ENCODE results near the gene CYGB.
"Not testable (repeated sequence)": the region's sequence is repeated elsewhere in the genome, so short reads cannot be mapped to it uniquely, and the experiment has no call there.

The CYGB gene

DNA sequence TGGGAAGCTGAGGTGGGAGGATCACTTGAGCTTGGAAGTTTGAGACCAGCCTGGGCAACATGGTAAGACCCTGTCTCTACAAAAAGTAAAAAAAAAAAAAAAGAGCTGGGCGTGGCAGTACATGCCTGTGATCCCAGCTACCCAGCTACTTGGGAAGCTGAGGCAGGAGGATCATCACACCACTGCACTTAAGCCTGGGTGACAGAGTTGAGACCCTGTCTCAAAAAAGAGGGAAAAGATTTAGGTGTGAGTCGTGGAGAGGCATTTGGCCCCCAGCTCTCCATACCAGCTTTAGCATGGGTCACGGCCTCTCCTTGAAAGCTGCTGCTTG is 29.1 kb upstream of the CYGB start:
- Histone ChIP-seq H3K36me3 (ENCODE audit: control insufficient read depth, insufficient read depth, low read length) (peaks cover 9% of the 10 kb centered on the region), H3K4me3 (replicated peaks; ENCODE audit: low read depth, low read length) (no peak overlapping the region), H3K27me3 (replicated peaks; ENCODE audit: control insufficient read depth, insufficient read depth, low read length) (no peaks in the 10 kb centered on the region)
- TF ChIP-seq CTCF (IDR thresholded peaks at IDR 0.05; ENCODE audit: insufficient read depth, low read length, poor library complexity, severe bottlenecking), result no peak
- DNase-seq (ENCODE audit: extremely low read depth, insufficient read length), result no peak

DNA sequence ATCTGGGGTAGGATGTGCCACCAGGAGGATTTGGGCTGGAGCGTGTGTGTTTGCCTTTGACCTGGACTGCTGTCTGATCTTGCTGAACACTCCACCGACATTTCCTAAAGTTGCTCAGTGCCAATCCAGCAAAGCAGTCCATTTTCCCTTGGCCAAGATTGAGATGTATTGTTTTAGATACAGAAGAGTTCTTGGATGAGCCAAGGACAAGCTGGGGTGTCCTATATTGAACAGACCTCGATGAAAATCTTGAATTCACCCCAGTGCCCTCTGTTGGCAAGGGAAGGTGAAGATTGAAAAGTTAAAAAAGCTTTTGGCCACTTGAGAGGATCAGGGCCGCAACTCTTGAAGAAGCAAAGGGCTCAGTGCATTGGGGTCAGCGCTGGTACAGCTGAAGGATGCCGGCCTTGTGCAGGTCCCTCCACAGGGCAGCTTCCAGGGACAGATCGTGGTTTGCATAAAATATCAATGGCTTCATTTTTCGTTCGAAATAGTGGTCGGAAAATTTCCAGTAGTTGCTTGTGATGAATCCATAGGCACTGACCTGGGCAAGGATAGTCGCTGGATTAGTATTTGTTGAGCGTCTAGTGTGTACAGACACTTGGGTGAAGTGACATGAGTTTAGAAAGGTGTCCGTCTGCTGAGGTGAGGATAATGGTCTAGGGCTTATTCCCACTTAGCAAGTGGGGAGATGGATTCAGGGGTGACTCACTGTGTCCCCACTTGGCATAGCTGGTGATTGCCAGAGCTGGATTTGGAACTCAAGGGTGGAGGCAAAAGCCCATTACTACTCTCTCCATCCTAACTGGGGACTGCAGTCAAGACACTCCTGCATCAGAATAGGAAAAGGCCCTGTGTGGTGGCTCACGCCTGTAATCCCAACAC is 28.5 kb upstream of the CYGB start:
- TF ChIP-seq CTCF (IDR thresholded peaks at IDR 0.05; ENCODE audit: insufficient read depth, low read length, poor library complexity, severe bottlenecking), result no peak
- DNase-seq (ENCODE audit: extremely low read depth, insufficient read length), result no peak
- Histone ChIP-seq H3K4me3 (replicated peaks; ENCODE audit: low read depth, low read length) (no peak overlapping the region), H3K36me3 (ENCODE audit: control insufficient read depth, insufficient read depth, low read length) (peaks cover 11% of the 10 kb centered on the region), H3K27me3 (replicated peaks; ENCODE audit: control insufficient read depth, insufficient read depth, low read length) (no peaks in the 10 kb centered on the region)

GRCh38 chr17:76564991-76565727 is 27.6 kb upstream of the CYGB start:
- H3K36me3 ChIP-seq (ENCODE audit: control insufficient read depth, insufficient read depth, low read length), result peaks cover 11% of the 10 kb centered on the region
- not testable (repeated sequence) for H3K4me3 ChIP-seq (replicated peaks; ENCODE audit: low read depth, low read length)

DNA sequence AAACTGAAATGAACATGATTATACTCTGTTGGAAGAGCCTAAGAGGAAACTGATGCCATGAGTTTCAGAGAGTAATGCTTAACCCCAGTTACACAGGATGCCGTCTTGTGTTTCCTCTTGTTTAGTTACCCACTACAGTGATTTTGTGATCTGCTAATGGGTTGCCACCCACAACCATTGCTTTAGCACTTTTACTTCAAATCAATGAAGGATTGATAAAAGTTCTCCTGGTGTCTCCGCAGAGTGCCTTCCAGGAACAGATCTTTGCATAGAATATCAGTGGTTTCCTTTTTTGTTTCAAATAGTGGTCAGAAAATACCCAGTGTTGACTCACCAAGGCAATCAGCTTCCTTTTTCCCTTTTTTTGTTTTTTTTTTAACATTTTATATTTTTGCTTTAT is 25.9 kb upstream of the CYGB start:
- DNase-seq (ENCODE audit: extremely low read depth, insufficient read length); H3K4me3 ChIP-seq (replicated peaks; ENCODE audit: low read depth, low read length); H3K27me3 ChIP-seq (replicated peaks; ENCODE audit: control insufficient read depth, insufficient read depth, low read length): not testable (repeated sequence)
- peaks cover 11% of the 10 kb centered on the region for H3K36me3 ChIP-seq (ENCODE audit: control insufficient read depth, insufficient read depth, low read length)

More at GRCh38 chr17:76564991-76565727, 27.6 kb upstream of the CYGB start:
- not testable (repeated sequence) for H3K27me3 ChIP-seq (replicated peaks; ENCODE audit: control insufficient read depth, insufficient read depth, low read length); DNase-seq (ENCODE audit: extremely low read depth, insufficient read length)

GRCh38 chr17:76562734-76563148 is 25.2 kb upstream of the CYGB start:
- DNase-seq (ENCODE audit: extremely low read depth, insufficient read length), result no peak
- no peaks in the 10 kb centered on the region for H3K27me3 ChIP-seq (replicated peaks; ENCODE audit: control insufficient read depth, insufficient read depth, low read length)
- no peak overlapping the region for H3K4me3 ChIP-seq (replicated peaks; ENCODE audit: low read depth, low read length)
- H3K36me3 ChIP-seq (ENCODE audit: control insufficient read depth, insufficient read depth, low read length), result peaks cover 11% of the 10 kb centered on the region
- no peak for TF ChIP-seq CTCF (IDR thresholded peaks at IDR 0.05; ENCODE audit: insufficient read depth, low read length, poor library complexity, severe bottlenecking)

- no peak for DNase-seq (ENCODE audit: extremely low read depth, insufficient read length)
These were observed 24.3 kb upstream of the CYGB start for GRCh38 chr17:76561799-76562268.

More at GRCh38 chr17:76561799-76562268, 24.3 kb upstream of the CYGB start:
- no peak for TF ChIP-seq CTCF (IDR thresholded peaks at IDR 0.05; ENCODE audit: insufficient read depth, low read length, poor library complexity, severe bottlenecking)
- Histone ChIP-seq H3K4me3 (replicated peaks; ENCODE audit: low read depth, low read length) (peak overlapping the region; percentile 29), H3K36me3 (ENCODE audit: control insufficient read depth, insufficient read depth, low read length) (peaks cover 10% of the 10 kb centered on the region), H3K27me3 (replicated peaks; ENCODE audit: control insufficient read depth, insufficient read depth, low read length) (no peaks in the 10 kb centered on the region)

Data from GM06990 (cell line).